HG03520 (cell line): ENCODE measurements around the gene TACR2.
"Not testable (repeated sequence)": the region's sequence is repeated elsewhere in the genome, so short reads cannot be mapped to it uniquely, and the experiment has no call there.

Experiments used
- ATAC-seq: cut with Tn5 transposase; IDR thresholded peaks from one replicate; pipeline ENCODE4 v1.9.1; 2021; ENCODE audit warnings: mild to moderate bottlenecking, moderate library complexity; ENCODE audit not compliant: unreplicated experiment

TACR2 gene

GRCh38 chr10:69451209-69451783, 34.6 kb upstream of the TACR2 start, which contains the start of gene TSPAN15:
Gene TSPAN15 (plus strand): TSS chr10:69451465. CDS start chr10:69451595, 130 bp downstream.
- peak; percentile 72 for ATAC-seq

- not testable (repeated sequence) for ATAC-seq
Observed at GRCh38 chr10:69450395-69450794, 33.7 kb upstream of the TACR2 start.

GRCh38 chr10:69449841-69450240, 33.1 kb upstream of the TACR2 start:
- ATAC-seq, result peak; percentile 58

- no peak for ATAC-seq
Observed at GRCh38 chr10:69446650-69447151, 30.0 kb upstream of the TACR2 start.

GRCh38 chr10:69446229-69446628, 29.5 kb upstream of the TACR2 start:
- ATAC-seq, result no peak

- no peak for ATAC-seq
Observed at GRCh38 chr10:69445041-69445440, 28.3 kb upstream of the TACR2 start.

GRCh38 chr10:69443354-69443753, 26.6 kb upstream of the TACR2 start:
- ATAC-seq, result no peak

GRCh38 chr10:69439813-69440506, 23.2 kb upstream of the TACR2 start:
- ATAC-seq, result no peak

GRCh38 chr10:69439350-69439739, 22.6 kb upstream of the TACR2 start:
- ATAC-seq, result no peak

- ATAC-seq, result no peak
Observed at GRCh38 chr10:69438536-69439349, 22.0 kb upstream of the TACR2 start.

- ATAC-seq, result no peak
Observed at GRCh38 chr10:69437321-69438259, 20.9 kb upstream of the TACR2 start.

- no peak for ATAC-seq
Observed at GRCh38 chr10:69435966-69436520, 19.3 kb upstream of the TACR2 start.

- no peak for ATAC-seq
Observed at GRCh38 chr10:69434926-69435325, 18.2 kb upstream of the TACR2 start.

GRCh38 chr10:69434169-69434568, 17.5 kb upstream of the TACR2 start:
- ATAC-seq, result no peak

GRCh38 chr10:69428165-69428564, 11.4 kb upstream of the TACR2 start:
- no peak for ATAC-seq

- ATAC-seq, result no peak
Observed at GRCh38 chr10:69426376-69426727, 9.6 kb upstream of the TACR2 start.

- no peak for ATAC-seq
Observed at GRCh38 chr10:69425511-69426298, 9.0 kb upstream of the TACR2 start.

GRCh38 chr10:69425041-69425440, 8.3 kb upstream of the TACR2 start:
- ATAC-seq, result no peak

GRCh38 chr10:69422676-69423075, 6.0 kb upstream of the TACR2 start:
- no peak for ATAC-seq
